Transverse colon (tissue), 4 donors: Measurements from ENCODE around the gene ANXA10.

Source experiments
- CTCF ChIP-seq, 5 experiments: fragments of 200-600 bp in 3 of 5; fragments of 450-650 bp in 2 of 5; sonication (generic) in 3 of 5; IDR thresholded peaks; 1 replicate in 2 of 5; 2 replicates in 3 of 5; pipeline ENCODE4 v1.5.1; 2016 to 2017; ENCODE audit warnings: antibody characterized with exemption in 5 of 5, inconsistent platforms in 3 of 5, mild to moderate bottlenecking in 2 of 5, moderate library complexity in 1 of 5
- EP300 ChIP-seq: sonication (generic); formaldehyde crosslinking; IDR thresholded peaks from one replicate; pipeline ENCODE4 v1.6.1; 2017; ENCODE audit warnings: antibody characterized with exemption, low read depth
- POLR2A ChIP-seq: fragments of 450-650 bp; IDR thresholded peaks from one replicate; pipeline ENCODE4 v1.6.1; 2016; ENCODE audit warnings: antibody characterized with exemption, mild to moderate bottlenecking, moderate library complexity
- POLR2AphosphoS5 ChIP-seq, 3 donors: sonication (generic); formaldehyde crosslinking; IDR thresholded peaks; one replicate each; pipeline ENCODE4 v1.6.1; 2016; ENCODE audit warnings: antibody characterized with exemption in 3 of 3

DNA sequence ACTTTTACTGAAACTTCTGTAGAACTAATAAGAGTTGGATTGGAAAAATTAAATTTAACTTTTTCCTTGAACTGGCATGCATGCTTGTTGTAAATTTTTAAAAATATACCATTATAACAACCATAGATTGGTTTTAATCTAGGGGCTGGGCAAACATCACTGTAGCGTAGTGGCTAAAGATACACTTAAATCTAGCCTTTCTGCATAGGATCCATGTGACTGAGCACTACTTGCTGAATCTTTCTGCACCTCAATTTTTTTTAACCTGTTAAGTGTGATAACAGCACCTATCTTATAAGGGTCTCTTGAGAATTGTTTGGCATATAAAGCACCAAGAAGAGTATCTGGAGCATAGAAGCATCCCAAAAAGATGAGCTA is 4.1 kb downstream of the ANXA10 start:
- no peak for TF ChIP-seq EP300
- TF ChIP-seq POLR2AphosphoS5 (IDR thresholded peaks at IDR 0.05), result no peak
- no peak for TF ChIP-seq POLR2A
- TF ChIP-seq CTCF (IDR thresholded peaks at IDR 0.05), result no peak
